K562 (cell line): ENCODE results near the gene LDHAL6A. TPM values are rescaled to one million over a fixed set of nuclear protein-coding genes. Genes with fewer than 3 reads are reported as not detected.

Experiments used
- ARNT ChIP-seq, 2 experiments: fragments of 450-650 bp; IDR thresholded peaks; 2 replicates each; pipeline ENCODE4 v1.6.1; 2016; ENCODE audit warnings: mild to moderate bottlenecking in 1 of 2
- ELF1 ChIP-seq: fragments of 200-800 bp; sonication (Bioruptor generic); IDR thresholded peaks from 2 replicates; pipeline ENCODE4 v1.6.1; 2016; ENCODE audit warnings: missing genetic modification characterization, missing compliant biosample characterization
- ETS1 ChIP-seq: conservative IDR thresholded peaks from 2 replicates; pipeline ENCODE4 v1.6.1; 2011; ENCODE audit warnings: low read depth, mild to moderate bottlenecking, low read length; ENCODE audit not compliant: control insufficient read depth
- FUS ChIP-seq: fragments of 200-400 bp; formaldehyde crosslinking; optimal IDR thresholded peaks from 2 replicates; pipeline ENCODE3; 2017; ENCODE audit warnings: low read depth, low read length
- GTF2F1 ChIP-seq: IDR thresholded peaks from 2 replicates; pipeline ENCODE4 v1.6.1; 2011; ENCODE audit warnings: low read depth, low read length, improper control_type of control experiment
- HDAC3 ChIP-seq: fragments of 450-650 bp; IDR thresholded peaks from 2 replicates; pipeline ENCODE4 v1.6.1; 2018; ENCODE audit warnings: borderline replicate concordance, mild to moderate bottlenecking, moderate library complexity; ENCODE audit not compliant: partially characterized antibody
- KLF1 ChIP-seq: fragments of 450-650 bp; IDR thresholded peaks from 2 replicates; pipeline ENCODE4 v1.6.1; 2016; ENCODE audit warnings: missing genetic modification characterization, missing compliant biosample characterization
- LARP7 ChIP-seq: fragments of 450-650 bp; IDR thresholded peaks from 2 replicates; pipeline ENCODE4 v1.6.1; 2016
- MAZ ChIP-seq, 2 experiments: fragments of 450-650 bp in 1 of 2; sonication (generic) in 1 of 2; formaldehyde crosslinking; IDR thresholded peaks in 1 of 2; conservative IDR thresholded peaks in 1 of 2; 2 replicates each; pipeline versions ENCODE4 v1.4.0 to v1.5.0; 2020; ENCODE audit warnings: mild to moderate bottlenecking in 1 of 2, missing genetic modification reagents in 1 of 2
- MED1 ChIP-seq: sonication (generic); formaldehyde crosslinking; IDR thresholded peaks from 2 replicates; pipeline ENCODE4 v1.8.1; 2023; ENCODE audit warnings: missing genetic modification reagents, borderline replicate concordance
- MYC ChIP-seq, 2 experiments: fragments of 250-450 bp in 1 of 2; sonication (Bioruptor Pico) in 1 of 2; IDR thresholded peaks; 2 replicates each; pipeline versions ENCODE4 v1.5.1 to v1.6.1; 2012 to 2021; ENCODE audit warnings: low read depth in 2 of 2, borderline replicate concordance in 1 of 2, improper control_type of control experiment in 1 of 2, low read length in 1 of 2, mild to moderate bottlenecking in 1 of 2, moderate library complexity in 1 of 2
- NR1H2 ChIP-seq: sonication (generic); formaldehyde crosslinking; IDR thresholded peaks from 2 replicates; pipeline ENCODE4 v1.4.0; 2020; ENCODE audit warnings: mild to moderate bottlenecking, missing genetic modification reagents
- PML ChIP-seq: IDR thresholded peaks from 2 replicates; pipeline ENCODE4 v1.6.1; 2012; ENCODE audit warnings: low read length, inconsistent platforms
- PTRF ChIP-seq: fragments of 450-650 bp; IDR thresholded peaks from 2 replicates; pipeline ENCODE4 v1.6.1; 2016; ENCODE audit warnings: mild to moderate bottlenecking, missing genetic modification characterization, missing compliant biosample characterization
- PYGO2 ChIP-seq: fragments of 450-650 bp; IDR thresholded peaks from 2 replicates; pipeline ENCODE4 v1.6.1; 2016; ENCODE audit warnings: mild to moderate bottlenecking, missing genetic modification characterization, moderate library complexity, missing compliant biosample characterization
- RBM22 ChIP-seq: fragments of 200-400 bp; formaldehyde crosslinking; IDR thresholded peaks from 2 replicates; pipeline ENCODE4 v1.6.1; 2018; ENCODE audit warnings: low read length, low read depth; ENCODE audit not compliant: poor library complexity, severe bottlenecking
- RNF2 ChIP-seq: sonication (generic); IDR thresholded peaks from 2 replicates; pipeline ENCODE4 v1.6.1; 2016
- TAF9B ChIP-seq: fragments of 450-650 bp; IDR thresholded peaks from 2 replicates; pipeline ENCODE4 v1.6.1; 2018; ENCODE audit warnings: mild to moderate bottlenecking; ENCODE audit not compliant: partially characterized antibody
- THAP12 ChIP-seq: fragments of 250-450 bp; sonication (Bioruptor Pico); IDR thresholded peaks from 2 replicates; pipeline ENCODE4 v1.9.0; 2021; ENCODE audit warnings: mild to moderate bottlenecking, inconsistent platforms
- U2AF2 ChIP-seq: fragments of 200-400 bp; formaldehyde crosslinking; optimal IDR thresholded peaks from 2 replicates; pipeline ENCODE3; 2017; ENCODE audit warnings: low read depth, mild to moderate bottlenecking, low read length
- YY1 ChIP-seq, 3 experiments: IDR thresholded peaks; 2 replicates each; pipeline ENCODE4 v1.6.1; 2011; ENCODE audit warnings: low read length in 2 of 3, mild to moderate bottlenecking in 2 of 3, moderate library complexity in 2 of 3, borderline replicate concordance in 1 of 3, control low read depth in 1 of 3, low read depth in 1 of 3; ENCODE audit not compliant: insufficient read depth in 3 of 3, insufficient replicate concordance in 2 of 3, control insufficient read depth in 1 of 3, insufficient read length in 1 of 3; ENCODE audit errors: extremely low read depth in 1 of 3
- ZKSCAN3 ChIP-seq: fragments of 250-450 bp; sonication (Bioruptor Pico); IDR thresholded peaks from 2 replicates; pipeline ENCODE4 v1.4.0; 2020
- ZNF384 ChIP-seq: IDR thresholded peaks from 2 replicates; pipeline ENCODE4 v1.6.1; 2012; ENCODE audit warnings: low read depth, low read length, improper control_type of control experiment
- polyA plus RNA-seq, 8 experiments: library from polyadenylated mRNA; depleted of rRNA in 4 of 8; stranded (reverse) in 5 of 8; unstranded in 3 of 8; fragments of >200 nt; fragmentation: Nextera tagmentation in 2 of 8; fragmentation: Illumina TruSeq in 1 of 8; extraction: Ambion mirVana in 2 of 8; extraction: Trizol in 1 of 8; gene quantifications; 2 replicates each; pipeline versions ENCODE4 v1.2.1 to v1.2.3, GENCODE V29; 2011 to 2014; ENCODE audit warnings: inconsistent platforms in 1 of 8, missing spikeins in 1 of 8
- total RNA-seq, 7 experiments: library from RNA; depleted of rRNA in 6 of 7; stranded (reverse); fragments of >200 nt in 6 of 7; fragmentation: Illumina TruSeq in 2 of 7; extraction: Trizol in 2 of 7; gene quantifications; 2 replicates each; pipeline versions ENCODE4 v1.2.1 to v1.2.3, GENCODE V29; 2011 to 2021; ENCODE audit warnings: low replicate concordance in 1 of 7

The LDHAL6A gene
- total and polyA plus RNA-seq, 9 of the 15 experiments (the other 6 are each of a cell fraction or from before 2014, with no cell fraction given), result 0.04 TPM; not detected in 8

GRCh38 chr11:18526521-18527296, 71.1 kb downstream of the LDHAL6A start, which contains the start of gene TSG101 (continued):
- peak; percentile 85 for TF ChIP-seq ETS1
- no peak for TF ChIP-seq PTRF (tag)
- TF ChIP-seq MAZ (CRISPR knock-in tag; conservative IDR thresholded peaks at IDR 0.05 in 1 of 2, IDR thresholded peaks at IDR 0.05 in 1 of 2), result peak; percentile 81 to 84
- peak; percentile 60; the same call in 1 of the 2 replicates for TF ChIP-seq THAP12 (CRISPR knock-in tag)
- no peak for TF ChIP-seq ZKSCAN3
- TF ChIP-seq TAF9B, result peak; percentile 88
- peak; percentile 82 for TF ChIP-seq RBM22
- TF ChIP-seq NR1H2 (CRISPR knock-in tag), result no peak
- TF ChIP-seq GTF2F1, result no peak
- peak; percentile 70; the same call in 1 of the 2 replicates for TF ChIP-seq MYC (IDR thresholded peaks at IDR 0.05; ENCODE audit: low read depth, low read length)
- peak; percentile 73; the same call in 1 of the 2 replicates for TF ChIP-seq MYC (CRISPR knock-in tag; IDR thresholded peaks at IDR 0.05; ENCODE audit: borderline replicate concordance, low read depth)
- TF ChIP-seq ARNT (IDR thresholded peaks at IDR 0.05), result 0 out of 4 replicates have a peak, but pooled peaks of 1 of the 2 experiments have one; percentile 54
- TF ChIP-seq LARP7, result 0 out of 2 replicates have a peak, but pooled peaks have one; percentile 5
- no peak for TF ChIP-seq MED1 (CRISPR knock-in tag)
- no peak for TF ChIP-seq HDAC3
- peak; percentile 89 for TF ChIP-seq KLF1 (tag)
- no peak for TF ChIP-seq PYGO2 (tag)
- peak; percentile 46 to 90 (median 83) for TF ChIP-seq YY1 (IDR thresholded peaks at IDR 0.05; ENCODE audit: borderline replicate concordance in 1 of 3, control insufficient read depth in 1 of 3, extremely low read depth in 1 of 3, insufficient read depth in 3 of 3, insufficient read length in 1 of 3, insufficient replicate concordance in 2 of 3, low read depth in 1 of 3, low read length in 2 of 3)
- TF ChIP-seq PML, result peak; percentile 89
- no peak; the same call in 1 of the 2 replicates for TF ChIP-seq ZNF384
- no peak for TF ChIP-seq FUS
- no peak for TF ChIP-seq U2AF2
- TF ChIP-seq ELF1 (tag), result peak; percentile 98
- TF ChIP-seq RNF2, result 0 out of 2 replicates have a peak, but pooled peaks have one; percentile 12
